Endothelial cell of umbilical vein (primary cell): Measurements from ENCODE around the gene HOXC5.

ENCODE experiments used
- POLR2AphosphoS5 ChIP-seq: IDR thresholded peaks from 2 replicates; pipeline ENCODE4 v1.6.1; 2012; ENCODE audit warnings: low read depth, mild to moderate bottlenecking, control low read depth, low read length, moderate library complexity; ENCODE audit not compliant: insufficient read depth
- TF ChIP-seq, protein P1 (sequence below), 2 donors: IDR thresholded peaks; 1 replicate in 1 of 2; 2 replicates in 1 of 2; pipeline ENCODE4 v1.5.1; 2011; ENCODE audit warnings: low read length in 2 of 2, mild to moderate bottlenecking in 2 of 2, moderate library complexity in 2 of 2, control low read depth in 1 of 2, inconsistent platforms in 1 of 2, low read depth in 1 of 2; ENCODE audit not compliant: insufficient read depth in 1 of 2; ENCODE audit errors: extremely low read depth in 1 of 2

DNA sequence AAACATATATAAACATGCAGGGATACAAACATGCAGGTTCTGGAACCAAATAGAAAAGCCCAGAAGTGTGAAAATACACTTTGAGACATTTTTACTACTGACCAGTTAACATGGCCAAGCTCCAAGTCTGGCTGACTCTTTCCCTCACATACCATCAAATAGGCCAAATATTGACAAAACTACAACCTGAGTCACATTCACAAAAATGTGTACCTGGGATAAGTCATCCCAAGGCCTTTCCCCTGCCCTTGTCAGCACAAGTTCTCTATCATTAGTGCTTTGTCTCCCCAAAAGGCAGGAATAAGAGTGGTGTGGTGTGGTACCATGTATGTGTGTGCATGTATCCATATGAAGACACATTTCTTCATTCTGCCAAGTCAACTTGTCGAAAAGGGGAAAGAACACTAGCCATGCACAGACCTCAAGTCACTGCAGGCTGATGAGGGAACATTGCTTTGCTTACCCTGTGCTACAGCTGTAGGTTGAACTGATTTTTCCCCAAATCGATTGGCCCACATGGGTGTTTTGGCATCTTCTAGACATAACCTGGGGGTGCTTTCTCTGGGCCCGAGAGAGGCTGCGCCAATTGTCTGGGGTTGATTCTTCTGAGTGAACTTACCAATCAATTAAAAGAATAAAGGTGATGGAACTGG is 35.7 kb downstream of the HOXC5 start:
- no peak for TF ChIP-seq POLR2AphosphoS5
- TF ChIP-seq, protein P1, sequence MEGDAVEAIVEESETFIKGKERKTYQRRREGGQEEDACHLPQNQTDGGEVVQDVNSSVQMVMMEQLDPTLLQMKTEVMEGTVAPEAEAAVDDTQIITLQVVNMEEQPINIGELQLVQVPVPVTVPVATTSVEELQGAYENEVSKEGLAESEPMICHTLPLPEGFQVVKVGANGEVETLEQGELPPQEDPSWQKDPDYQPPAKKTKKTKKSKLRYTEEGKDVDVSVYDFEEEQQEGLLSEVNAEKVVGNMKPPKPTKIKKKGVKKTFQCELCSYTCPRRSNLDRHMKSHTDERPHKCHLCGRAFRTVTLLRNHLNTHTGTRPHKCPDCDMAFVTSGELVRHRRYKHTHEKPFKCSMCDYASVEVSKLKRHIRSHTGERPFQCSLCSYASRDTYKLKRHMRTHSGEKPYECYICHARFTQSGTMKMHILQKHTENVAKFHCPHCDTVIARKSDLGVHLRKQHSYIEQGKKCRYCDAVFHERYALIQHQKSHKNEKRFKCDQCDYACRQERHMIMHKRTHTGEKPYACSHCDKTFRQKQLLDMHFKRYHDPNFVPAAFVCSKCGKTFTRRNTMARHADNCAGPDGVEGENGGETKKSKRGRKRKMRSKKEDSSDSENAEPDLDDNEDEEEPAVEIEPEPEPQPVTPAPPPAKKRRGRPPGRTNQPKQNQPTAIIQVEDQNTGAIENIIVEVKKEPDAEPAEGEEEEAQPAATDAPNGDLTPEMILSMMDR (IDR thresholded peaks at IDR 0.05; ENCODE audit: extremely low read depth in 1 of 2, insufficient read depth in 1 of 2, low read depth in 1 of 2, low read length in 2 of 2) = no peak
